IPS DF 6.9 (cell line): ENCODE results near the gene RHD.
A peak's percentile ranks its signal among the peaks of the same experiment; 100 is the strongest.
"Not testable (repeated sequence)": the region's sequence is repeated elsewhere in the genome, so short reads cannot be mapped to it uniquely, and the experiment has no call there.

Source experiments
- DNase-seq: peaks from one replicate; pipeline ENCODE4 v3.0.0-alpha.2; 2013; ENCODE audit warnings: low read depth, low spot score
- H3K27ac ChIP-seq: one replicate; pipeline ENCODE4 v1.5.1; 2013; ENCODE audit warnings: low read length, control low read depth
- H3K27me3 ChIP-seq: 2 replicates; pipeline ENCODE4 v1.6.1; 2013; ENCODE audit warnings: mild to moderate bottlenecking, low read length; ENCODE audit not compliant: control insufficient read depth, insufficient read depth
- H3K36me3 ChIP-seq: 2 replicates; pipeline ENCODE4 v1.6.1; 2013; ENCODE audit warnings: low read length; ENCODE audit not compliant: control insufficient read depth, insufficient read depth
- H3K4me1 ChIP-seq: 2 replicates; pipeline ENCODE4 v1.6.1; 2013; ENCODE audit warnings: low read length; ENCODE audit not compliant: control insufficient read depth, insufficient read depth
- H3K4me3 ChIP-seq: 2 replicates; pipeline ENCODE4 v1.5.1; 2013; ENCODE audit warnings: mild to moderate bottlenecking, low read length
- H3K9me3 ChIP-seq: 2 replicates; pipeline ENCODE4 v1.6.1; 2013; ENCODE audit warnings: low read length, inconsistent platforms; ENCODE audit not compliant: control insufficient read depth, insufficient read depth
- WGBS: extraction: QIAGEN DNeasy Blood & Tissue Kit; methylation state at CpG from one replicate; pipeline ENCODE4 v1.1.7; 2013; ENCODE audit warnings: mixed read lengths, missing lambda C conversion rate; ENCODE audit not compliant: insufficient read length, insufficient coverage; 5-methylcytosine and 5-hydroxymethylcytosine counted together

RHD gene

DNA sequence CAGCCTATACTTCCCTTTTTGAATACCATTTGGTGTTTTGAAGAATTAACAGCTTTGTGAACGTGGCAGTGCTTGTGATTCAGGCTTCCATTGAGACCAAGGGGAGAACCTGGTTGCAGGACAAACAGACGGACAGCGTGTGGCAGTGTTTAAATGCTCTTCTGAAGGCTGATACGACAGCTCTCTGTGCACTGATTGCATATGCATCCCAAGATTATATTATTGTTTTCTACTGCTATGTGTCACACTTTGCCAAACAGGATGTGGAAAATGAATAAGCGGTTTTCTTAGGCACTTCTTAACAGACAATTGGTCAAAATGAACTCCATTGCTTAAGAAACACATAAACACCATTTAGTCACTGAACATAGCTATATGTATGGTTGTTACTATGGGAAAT lies 57.6 kb downstream of the RHD start:
- H3K27me3 ChIP-seq, H3K4me3 ChIP-seq, H3K27ac ChIP-seq, H3K9me3 ChIP-seq, H3K4me1 ChIP-seq, H3K36me3 ChIP-seq, DNase-seq: not testable (repeated sequence)
- WGBS = no CpG with 5 or more reads among the region's 5 CpGs

DNA sequence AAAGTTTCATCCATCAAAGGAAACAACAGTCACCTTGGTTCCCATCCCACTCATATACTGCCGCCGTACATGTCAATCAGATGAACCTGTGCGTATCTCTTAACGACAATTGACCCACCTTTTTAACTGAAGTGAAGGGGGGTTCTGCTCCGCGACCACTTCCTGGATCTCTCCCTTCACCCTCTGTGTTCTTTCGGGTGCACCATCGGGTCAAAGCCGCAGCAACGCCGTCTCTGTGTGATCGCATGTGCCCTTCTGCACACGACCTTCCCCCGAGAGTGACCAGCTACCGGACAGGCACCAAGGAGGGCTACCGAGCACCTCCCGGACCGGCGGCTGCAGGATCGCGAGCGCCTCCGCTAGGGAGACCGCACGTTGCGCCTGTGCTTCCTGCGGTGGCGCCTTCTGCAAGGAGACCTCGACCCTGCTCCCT lies 64.6 kb downstream of the RHD start:
- not testable (repeated sequence) for H3K4me1 ChIP-seq, H3K9me3 ChIP-seq, H3K36me3 ChIP-seq, DNase-seq, H3K27ac ChIP-seq, H3K27me3 ChIP-seq
- H3K4me3 ChIP-seq = peak overlapping the region; percentile 31
- no CpG with 5 or more reads among the region's 29 CpGs for WGBS

DNA sequence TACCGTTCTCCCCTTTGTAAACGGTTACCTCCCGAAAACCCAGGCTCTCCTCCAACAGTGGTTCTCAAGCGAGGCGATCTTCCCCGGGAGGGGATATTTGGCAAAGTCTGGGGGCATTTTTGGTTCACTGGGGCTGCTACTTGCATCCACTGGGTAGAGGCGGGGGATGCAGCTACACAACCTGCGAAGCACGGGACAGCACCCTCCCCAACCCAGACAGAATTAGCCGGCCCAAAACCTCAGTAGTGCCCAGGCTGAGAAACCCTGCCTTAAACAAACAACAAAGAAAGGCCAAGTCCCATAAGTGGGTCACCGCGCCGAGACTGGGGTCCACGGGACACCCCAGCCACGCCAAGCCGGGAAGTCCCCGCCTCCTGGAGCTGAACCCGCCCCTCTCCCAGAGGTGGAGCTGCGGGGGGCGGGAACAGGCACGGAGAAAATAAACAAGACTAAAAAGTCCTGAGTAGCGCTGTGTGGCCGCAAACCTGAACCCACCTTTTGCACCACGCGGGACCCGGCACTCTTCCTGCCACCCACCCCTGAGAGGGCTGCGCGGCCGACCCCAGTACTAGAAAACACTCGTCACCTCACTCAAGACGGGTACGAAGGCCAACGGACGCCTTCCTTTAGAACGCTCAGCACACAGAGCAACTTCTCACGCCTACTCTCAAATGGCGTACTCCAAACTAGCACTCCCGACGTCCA lies 65.3 kb downstream of the RHD start:
- no CpG with 5 or more reads among the region's 39 CpGs for WGBS
- not testable (repeated sequence) for H3K9me3 ChIP-seq, H3K27me3 ChIP-seq, H3K4me1 ChIP-seq, DNase-seq, H3K27ac ChIP-seq, H3K36me3 ChIP-seq
- H3K4me3 ChIP-seq = peak overlapping the region; percentile 67; the same call in 1 of the 2 replicates

DNA sequence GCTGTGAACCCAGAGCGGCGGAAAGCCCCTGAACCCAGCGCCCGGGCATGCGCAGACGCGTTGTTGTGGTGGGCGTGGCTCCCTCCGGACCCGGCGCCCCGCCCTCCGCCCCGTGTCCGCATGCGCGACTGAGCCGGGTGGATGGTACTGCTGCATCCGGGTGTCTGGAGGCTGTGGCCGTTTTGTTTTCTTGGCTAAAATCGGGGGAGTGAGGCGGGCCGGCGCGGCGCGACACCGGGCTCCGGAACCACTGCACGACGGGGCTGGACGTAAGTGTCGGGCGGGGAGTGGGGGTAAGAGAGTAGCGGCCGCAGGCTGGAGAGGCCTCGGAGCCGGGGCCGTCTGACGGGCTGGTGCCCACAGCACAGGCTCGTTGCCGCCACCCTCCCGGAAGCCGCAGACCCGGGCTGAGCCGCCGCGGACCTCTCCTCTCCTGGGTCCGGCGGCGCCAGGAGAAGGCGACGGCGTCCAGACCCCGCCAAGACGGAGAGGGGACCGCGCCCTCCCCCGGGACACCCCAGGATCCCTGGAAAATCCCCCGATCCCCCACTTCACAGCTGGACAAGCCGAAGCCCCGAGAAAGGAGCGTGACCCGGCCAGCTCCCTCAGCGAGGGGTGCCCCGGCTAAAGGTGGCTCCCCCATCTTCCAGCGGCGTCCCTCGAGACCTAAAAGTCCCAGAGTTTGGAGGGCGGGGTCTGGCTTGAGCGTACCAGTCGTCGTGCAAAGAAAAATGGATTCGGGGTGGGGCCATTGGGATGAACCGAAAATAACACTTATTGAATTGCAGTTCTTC lies 66.1 kb downstream of the RHD start, which contains the start of gene TMEM50A:
Gene TMEM50A, plus strand, starts transcription at position 147 of the 794 bp plus-strand sequence. CDS start 2,153 bp downstream, outside the sequence.
- H3K4me1 ChIP-seq = no peaks in the 10 kb centered on the region
- no peak within 1 kb of the TSS for H3K27ac ChIP-seq
- no CpG with 5 or more reads among the region's 75 CpGs for WGBS
- H3K36me3 ChIP-seq = no peaks in the 10 kb centered on the region
- H3K4me3 ChIP-seq = peak within 1 kb of the TSS; percentile 92
- no peaks in the 10 kb centered on the region for H3K27me3 ChIP-seq
- DNase-seq = peak; percentile 66
- no peaks in the 10 kb centered on the region for H3K9me3 ChIP-seq

DNA sequence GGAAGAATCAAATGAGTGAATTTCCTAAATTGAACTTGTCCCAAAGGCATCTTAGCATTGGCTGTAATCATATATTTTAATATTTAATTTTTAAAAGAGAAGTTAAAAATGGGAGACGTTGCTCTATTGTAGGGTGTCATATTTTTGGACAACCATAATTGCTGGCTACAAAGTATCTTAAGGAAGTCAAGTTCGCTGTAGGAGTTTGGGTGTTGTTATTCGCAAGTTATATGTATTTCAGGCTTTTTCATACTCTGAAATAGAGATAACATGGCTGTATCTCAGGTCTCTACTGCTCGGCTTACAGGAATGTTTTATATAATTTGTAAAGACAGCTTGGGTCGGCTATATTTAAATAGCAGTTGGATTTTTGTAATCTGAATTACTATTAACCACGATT lies 66.7 kb downstream of the RHD start:
- no peak for DNase-seq
- no CpG with 5 or more reads among the region's 6 CpGs for WGBS
- Histone ChIP-seq H3K9me3 (no peaks in the 10 kb centered on the region), H3K27me3 (no peaks in the 10 kb centered on the region), H3K27ac (no peak overlapping the region), H3K4me1 (no peaks in the 10 kb centered on the region), H3K36me3 (0 out of 2 replicates have a peak, but pooled peaks cover 2% of the 10 kb centered on the region), H3K4me3 (peak overlapping the region; percentile 92; the same call in 1 of the 2 replicates)

DNA sequence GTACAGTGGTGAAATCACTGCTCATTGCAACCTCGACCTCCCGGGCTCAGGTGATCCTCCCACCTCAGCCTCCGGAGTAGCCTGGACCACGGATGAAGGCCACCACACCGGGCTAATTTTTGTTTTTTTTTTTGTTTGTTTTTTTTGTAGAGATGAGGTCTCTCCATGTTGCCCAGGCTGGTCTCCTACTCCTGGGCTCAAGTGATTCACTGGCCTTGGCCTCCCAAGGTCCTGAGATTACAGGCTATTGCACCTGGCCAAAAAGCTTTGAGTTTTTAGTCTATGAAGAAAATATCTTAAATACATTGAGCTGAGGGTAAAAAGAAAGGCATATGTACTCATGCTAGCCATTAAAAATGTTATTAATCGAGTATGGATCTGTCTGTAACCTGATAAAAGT lies 69.4 kb downstream of the RHD start:
- Histone ChIP-seq H3K36me3 (0 out of 2 replicates have a peak, but pooled peaks cover 2% of the 10 kb centered on the region), H3K4me1 (no peaks in the 10 kb centered on the region), H3K27ac (no peak overlapping the region), H3K9me3 (no peaks in the 10 kb centered on the region), H3K4me3 (no peak overlapping the region), H3K27me3 (no peaks in the 10 kb centered on the region)
- DNase-seq = no peak
- no CpG with 5 or more reads among the region's 6 CpGs for WGBS

DNA sequence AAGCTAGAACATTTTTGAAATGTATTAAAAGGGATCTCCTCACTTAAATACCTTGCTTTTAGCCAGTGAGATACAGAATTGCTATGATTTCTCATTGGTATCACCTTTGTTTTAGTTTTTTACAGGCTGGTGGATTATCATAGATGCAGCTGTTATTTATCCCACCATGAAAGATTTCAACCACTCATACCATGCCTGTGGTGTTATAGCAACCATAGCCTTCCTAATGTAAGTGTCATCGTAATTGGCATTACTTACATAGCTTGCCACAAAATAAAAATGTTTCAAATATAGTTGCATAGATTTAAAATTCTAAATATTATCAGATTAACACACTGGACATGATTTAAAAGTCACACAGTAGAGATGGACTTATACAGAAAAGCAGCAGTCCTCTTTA lies 70.5 kb downstream of the RHD start:
- no CpG with 5 or more reads among the region's 1 CpG for WGBS
- no peak for DNase-seq
- Histone ChIP-seq H3K27me3 (no peaks in the 10 kb centered on the region), H3K27ac (no peak overlapping the region), H3K4me1 (no peaks in the 10 kb centered on the region), H3K36me3 (0 out of 2 replicates have a peak, but pooled peaks cover 2% of the 10 kb centered on the region), H3K9me3 (no peaks in the 10 kb centered on the region), H3K4me3 (no peak overlapping the region)

DNA sequence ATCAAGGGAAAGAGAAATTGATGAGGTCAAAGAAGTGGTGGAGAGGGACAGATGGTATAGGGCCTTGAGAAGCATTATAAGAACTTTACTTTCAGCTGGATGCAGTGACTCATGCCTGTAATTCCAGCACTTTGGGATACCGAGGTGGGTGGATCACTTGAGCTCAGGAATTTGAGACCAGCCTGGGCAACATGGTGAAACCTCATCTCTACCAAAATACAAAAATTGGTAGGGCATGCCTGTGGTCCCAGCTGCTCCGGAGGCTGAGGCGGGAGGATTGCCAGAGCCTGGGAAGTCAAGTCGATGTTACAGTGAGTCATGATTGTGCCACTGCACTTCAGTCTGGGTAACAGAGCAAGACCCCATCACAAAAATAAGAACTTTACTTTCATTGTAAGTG lies 71.6 kb downstream of the RHD start:
- 0 out of 2 replicates have a peak, but pooled peaks cover 2% of the 10 kb centered on the region for H3K36me3 ChIP-seq
- DNase-seq = no peak

DNA sequence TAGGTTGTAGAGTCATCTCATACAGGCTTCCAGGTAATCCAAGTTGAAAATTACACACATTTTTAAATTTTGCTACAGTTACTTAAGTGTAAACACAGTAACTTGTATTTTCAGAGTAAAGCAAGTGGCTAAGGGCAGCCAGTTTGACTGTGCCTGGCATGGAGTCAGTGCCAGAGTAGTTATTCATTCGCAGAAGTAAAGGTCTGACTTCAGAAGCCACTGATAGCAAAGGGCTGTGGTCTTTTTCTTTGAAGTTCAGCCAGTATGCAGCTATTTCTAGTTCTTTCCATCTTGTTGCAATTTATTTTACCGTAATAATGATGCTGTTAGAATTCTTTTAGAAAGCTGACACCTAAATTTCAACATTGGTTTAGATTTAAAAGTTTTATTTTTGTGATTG lies 75.2 kb downstream of the RHD start:
- DNase-seq = no peak
- Histone ChIP-seq H3K4me3 (no peak overlapping the region), H3K27me3 (no peaks in the 10 kb centered on the region), H3K4me1 (no peaks in the 10 kb centered on the region), H3K27ac (no peak overlapping the region), H3K36me3 (0 out of 2 replicates have a peak, but pooled peaks cover 2% of the 10 kb centered on the region), H3K9me3 (no peaks in the 10 kb centered on the region)
- WGBS = no CpG with 5 or more reads among the region's 2 CpGs

More for the DNA sequence above, 71.6 kb downstream of the RHD start:
- Histone ChIP-seq H3K9me3 (no peaks in the 10 kb centered on the region), H3K4me1 (no peaks in the 10 kb centered on the region), H3K27ac (no peak overlapping the region), H3K27me3 (no peaks in the 10 kb centered on the region), H3K4me3 (no peak overlapping the region)
- no CpG with 5 or more reads among the region's 4 CpGs for WGBS

DNA sequence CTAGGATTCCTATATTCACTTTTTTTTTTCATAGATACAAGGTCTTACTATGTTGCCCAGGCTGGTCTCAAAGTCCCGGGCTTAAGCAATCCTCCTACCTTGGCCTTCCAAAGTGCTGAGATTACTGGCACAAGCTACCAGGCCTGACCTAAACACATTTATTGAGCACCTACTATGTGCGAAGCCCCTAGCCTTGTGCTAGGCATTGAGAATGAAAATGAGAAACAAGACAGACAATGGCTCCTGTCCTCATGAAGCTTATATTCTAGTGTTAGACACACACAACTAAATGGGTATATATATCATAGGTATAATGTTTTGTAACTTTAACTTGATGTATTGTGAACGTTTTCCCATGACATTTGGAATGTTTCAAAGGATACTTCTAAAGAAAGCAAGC lies 77.3 kb downstream of the RHD start:
- Histone ChIP-seq H3K27me3 (no peaks in the 10 kb centered on the region), H3K4me1 (no peaks in the 10 kb centered on the region), H3K9me3 (no peaks in the 10 kb centered on the region), H3K4me3 (no peak overlapping the region), H3K36me3 (no peaks in the 10 kb centered on the region), H3K27ac (no peak overlapping the region)
- WGBS = no CpG with 5 or more reads among the region's 3 CpGs
- no peak for DNase-seq
